ENCODE data around the gene SYT13.

Gene SYT13

GRCh38 chr11:45301537-45302246, 15.6 kb upstream of the SYT13 start:
- H2BK120ac ChIP-seq (ENCODE audit: low read depth, low read length) = no peak overlapping the region
- 71% methylated on average over 6 of the region's 7 CpGs for WGBS
- no peak for DNase-seq

GRCh38 chr11:45300715-45301114, 14.6 kb upstream of the SYT13 start:
- 92% methylated on average over 3 of the region's 3 CpGs for WGBS
- no peak overlapping the region for H2BK12ac ChIP-seq (ENCODE audit: low read length in 2 of 2)

More at GRCh38 chr11:45301537-45302246, 15.6 kb upstream of the SYT13 start:
- no peak overlapping the region for H3K4ac ChIP-seq (ENCODE audit: low read depth in 1 of 2, low read length in 2 of 2)
- H2AFZ ChIP-seq (ENCODE audit: low read depth, low read length) = no peak overlapping the region
- H3K9me3 ChIP-seq (ENCODE audit: control insufficient read depth, low read length) = no peaks in the 10 kb centered on the region
- H2BK5ac ChIP-seq (ENCODE audit: low read depth, low read length, poor library complexity, severe bottlenecking) = no peak overlapping the region
- H3K79me1 ChIP-seq (replicated peaks; ENCODE audit: low read length, poor library complexity, severe bottlenecking) = no peaks in the 10 kb centered on the region
- H2BK12ac ChIP-seq (ENCODE audit: low read length in 2 of 2) = no peak overlapping the region
- no peaks in the 10 kb centered on the region for H3K4me1 ChIP-seq (ENCODE audit: control insufficient read depth, insufficient read depth, low read depth, low read length)
- H3K4me2 ChIP-seq (ENCODE audit: low read length, poor library complexity, severe bottlenecking) = no peak overlapping the region
- H3K14ac ChIP-seq (ENCODE audit: low read length in 2 of 2) = no peak overlapping the region
- H2AK5ac ChIP-seq (ENCODE audit: low read length, severe bottlenecking) = no peak overlapping the region
- H3K4me3 ChIP-seq (ENCODE audit: insufficient read depth in 1 of 2, low read depth in 1 of 2, low read length in 2 of 2) = no peak overlapping the region
- no peak overlapping the region for H3K9ac ChIP-seq (ENCODE audit: low read length)
- peaks cover 61 to 70% of the 10 kb centered on the region in 2 experiments for H3K27me3 ChIP-seq (ENCODE audit: control insufficient read depth in 1 of 2, insufficient read depth in 1 of 2, low read length in 2 of 2)
- no peak overlapping the region for H3K18ac ChIP-seq (ENCODE audit: low read depth in 1 of 2, low read length in 2 of 2)
- H2BK15ac ChIP-seq (ENCODE audit: low read depth, poor library complexity, severe bottlenecking) = no peak overlapping the region
- no peak overlapping the region for H4K91ac ChIP-seq (ENCODE audit: low read length)
- no peak overlapping the region for H3K27ac ChIP-seq (ENCODE audit: low read length, poor library complexity, severe bottlenecking)
- H3K23ac ChIP-seq (ENCODE audit: low read length in 2 of 2) = no peak overlapping the region
- H4K8ac ChIP-seq (ENCODE audit: low read length) = no peak overlapping the region
- H3K36me3 ChIP-seq (ENCODE audit: control insufficient read depth in 1 of 2, insufficient read depth in 2 of 2, low read depth in 1 of 2, low read length in 2 of 2) = no peaks in the 10 kb centered on the region

DNA sequence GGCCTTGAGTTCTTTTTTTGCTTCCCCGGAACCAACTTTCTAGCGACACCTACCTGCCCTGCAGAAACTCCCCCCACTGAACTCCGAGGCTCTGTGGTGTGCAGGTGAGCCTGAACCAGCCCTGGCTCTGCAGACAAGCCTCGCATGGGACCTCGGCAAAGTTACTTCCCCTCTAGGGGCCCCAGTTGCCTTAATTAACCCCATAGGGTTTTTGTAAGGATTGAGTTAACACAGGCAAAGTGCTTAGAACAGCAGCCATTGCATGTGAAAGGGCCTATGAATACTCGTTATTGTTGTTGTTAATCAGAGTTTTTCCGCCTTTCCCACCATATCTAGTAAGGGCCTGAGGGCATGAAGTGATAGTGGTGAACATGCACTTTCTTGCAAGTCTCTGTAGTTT, 12.6 kb upstream of the SYT13 start:
- H3K4ac ChIP-seq (ENCODE audit: low read depth in 1 of 2, low read length in 2 of 2) = no peak overlapping the region
- H3K9me3 ChIP-seq (ENCODE audit: control insufficient read depth, low read length) = no peaks in the 10 kb centered on the region
- H3K14ac ChIP-seq (ENCODE audit: low read length in 2 of 2) = no peak overlapping the region
- no peak overlapping the region for H3K23ac ChIP-seq (ENCODE audit: low read length in 2 of 2)
- no peak overlapping the region for H3K27ac ChIP-seq (ENCODE audit: low read length, poor library complexity, severe bottlenecking)
- no peak overlapping the region for H4K8ac ChIP-seq (ENCODE audit: low read length)
- no peaks in the 10 kb centered on the region for H3K79me1 ChIP-seq (replicated peaks; ENCODE audit: low read length, poor library complexity, severe bottlenecking)
- H3K4me1 ChIP-seq (ENCODE audit: control insufficient read depth, insufficient read depth, low read depth, low read length) = no peaks in the 10 kb centered on the region
- no peak overlapping the region for H2BK12ac ChIP-seq (ENCODE audit: low read length in 2 of 2)
- no peak overlapping the region for H3K4me3 ChIP-seq (ENCODE audit: insufficient read depth in 1 of 2, low read depth in 1 of 2, low read length in 2 of 2)
- no peak overlapping the region for H4K91ac ChIP-seq (ENCODE audit: low read length)
- 31% methylated on average over 4 of the region's 7 CpGs for WGBS
- H2BK5ac ChIP-seq (ENCODE audit: low read depth, low read length, poor library complexity, severe bottlenecking) = no peak overlapping the region
- H3K4me2 ChIP-seq (ENCODE audit: low read length, poor library complexity, severe bottlenecking) = no peak overlapping the region
- H3K36me3 ChIP-seq (ENCODE audit: control insufficient read depth in 1 of 2, insufficient read depth in 2 of 2, low read depth in 1 of 2, low read length in 2 of 2) = no peaks in the 10 kb centered on the region
- H2AFZ ChIP-seq (ENCODE audit: low read depth, low read length) = no peak overlapping the region
- DNase-seq = no peak
- H3K9ac ChIP-seq (ENCODE audit: low read length) = no peak overlapping the region
- H3K18ac ChIP-seq (ENCODE audit: low read depth in 1 of 2, low read length in 2 of 2) = no peak overlapping the region
- H3K27me3 ChIP-seq (ENCODE audit: control insufficient read depth in 1 of 2, insufficient read depth in 1 of 2, low read length in 2 of 2) = peaks cover 31 to 62% of the 10 kb centered on the region in 2 experiments
- H2BK15ac ChIP-seq (ENCODE audit: low read depth, poor library complexity, severe bottlenecking) = no peak overlapping the region
- no peak overlapping the region for H2AK5ac ChIP-seq (ENCODE audit: low read length, severe bottlenecking)
- H2BK120ac ChIP-seq (ENCODE audit: low read depth, low read length) = no peak overlapping the region

More at GRCh38 chr11:45300715-45301114, 14.6 kb upstream of the SYT13 start:
- H2BK15ac ChIP-seq (ENCODE audit: low read depth, poor library complexity, severe bottlenecking) = no peak overlapping the region
- no peaks in the 10 kb centered on the region for H3K36me3 ChIP-seq (ENCODE audit: control insufficient read depth in 1 of 2, insufficient read depth in 2 of 2, low read depth in 1 of 2, low read length in 2 of 2)
- H3K79me1 ChIP-seq (replicated peaks; ENCODE audit: low read length, poor library complexity, severe bottlenecking) = no peaks in the 10 kb centered on the region
- no peak overlapping the region for H4K91ac ChIP-seq (ENCODE audit: low read length)
- H4K8ac ChIP-seq (ENCODE audit: low read length) = no peak overlapping the region
- H3K27ac ChIP-seq (ENCODE audit: low read length, poor library complexity, severe bottlenecking) = no peak overlapping the region
- H2AK5ac ChIP-seq (ENCODE audit: low read length, severe bottlenecking) = no peak overlapping the region
- H3K18ac ChIP-seq (ENCODE audit: low read depth in 1 of 2, low read length in 2 of 2) = no peak overlapping the region
- H3K4me3 ChIP-seq (ENCODE audit: insufficient read depth in 1 of 2, low read depth in 1 of 2, low read length in 2 of 2) = no peak overlapping the region
- no peak overlapping the region for H3K14ac ChIP-seq (ENCODE audit: low read length in 2 of 2)
- peaks cover 51 to 67% of the 10 kb centered on the region in 2 experiments for H3K27me3 ChIP-seq (ENCODE audit: control insufficient read depth in 1 of 2, insufficient read depth in 1 of 2, low read length in 2 of 2)
- H3K9ac ChIP-seq (ENCODE audit: low read length) = no peak overlapping the region
- no peak overlapping the region for H3K4ac ChIP-seq (ENCODE audit: low read depth in 1 of 2, low read length in 2 of 2)
- no peak overlapping the region for H2BK5ac ChIP-seq (ENCODE audit: low read depth, low read length, poor library complexity, severe bottlenecking)
- no peaks in the 10 kb centered on the region for H3K4me1 ChIP-seq (ENCODE audit: control insufficient read depth, insufficient read depth, low read depth, low read length)
- H3K4me2 ChIP-seq (ENCODE audit: low read length, poor library complexity, severe bottlenecking) = no peak overlapping the region
- H2BK120ac ChIP-seq (ENCODE audit: low read depth, low read length) = no peak overlapping the region
- DNase-seq = no peak
- H3K9me3 ChIP-seq (ENCODE audit: control insufficient read depth, low read length) = no peaks in the 10 kb centered on the region
- H2AFZ ChIP-seq (ENCODE audit: low read depth, low read length) = no peak overlapping the region
- H3K23ac ChIP-seq (ENCODE audit: low read length in 2 of 2) = no peak overlapping the region

GRCh38 chr11:45296075-45296474, 9.9 kb upstream of the SYT13 start:
- DNase-seq = no peak
- 77% methylated on average over 2 of the region's 3 CpGs for WGBS
- Histone ChIP-seq H3K23ac (ENCODE audit: low read length in 2 of 2) (no peak overlapping the region), H3K79me1 (replicated peaks; ENCODE audit: low read length, poor library complexity, severe bottlenecking) (no peaks in the 10 kb centered on the region), H3K18ac (ENCODE audit: low read depth in 1 of 2, low read length in 2 of 2) (no peak overlapping the region), H3K27ac (ENCODE audit: low read length, poor library complexity, severe bottlenecking) (no peak overlapping the region), H3K4me2 (ENCODE audit: low read length, poor library complexity, severe bottlenecking) (no peak overlapping the region), H3K36me3 (ENCODE audit: control insufficient read depth in 1 of 2, insufficient read depth in 2 of 2, low read depth in 1 of 2, low read length in 2 of 2) (no peaks in the 10 kb centered on the region), H2AFZ (ENCODE audit: low read depth, low read length) (no peak overlapping the region), H3K4me1 (ENCODE audit: control insufficient read depth, insufficient read depth, low read depth, low read length) (no peaks in the 10 kb centered on the region), H3K9me3 (ENCODE audit: control insufficient read depth, low read length) (no peaks in the 10 kb centered on the region), H2AK5ac (ENCODE audit: low read length, severe bottlenecking) (no peak overlapping the region), H3K9ac (ENCODE audit: low read length) (no peak overlapping the region), H2BK5ac (ENCODE audit: low read depth, low read length, poor library complexity, severe bottlenecking) (no peak overlapping the region), H2BK120ac (ENCODE audit: low read depth, low read length) (no peak overlapping the region), H3K4me3 (ENCODE audit: insufficient read depth in 1 of 2, low read depth in 1 of 2, low read length in 2 of 2) (no peak overlapping the region), H2BK15ac (ENCODE audit: low read depth, poor library complexity, severe bottlenecking) (no peak overlapping the region), H3K4ac (ENCODE audit: low read depth in 1 of 2, low read length in 2 of 2) (no peak overlapping the region), H3K14ac (ENCODE audit: low read length in 2 of 2) (no peak overlapping the region), H4K91ac (ENCODE audit: low read length) (no peak overlapping the region), H2BK12ac (ENCODE audit: low read length in 2 of 2) (no peak overlapping the region), H4K8ac (ENCODE audit: low read length) (no peak overlapping the region), H3K27me3 (ENCODE audit: control insufficient read depth in 1 of 2, insufficient read depth in 1 of 2, low read length in 2 of 2) (peaks cover 17 to 73% of the 10 kb centered on the region in 2 experiments)

Data from mesenchymal stem cell (in vitro differentiated cells and primary cell).